T-helper 17 cell (primary cell): ENCODE data around the gene BBS9. TPM values are rescaled to one million over a fixed set of nuclear protein-coding genes. Genes with fewer than 3 reads are reported as not detected.

Source experiments
- ATAC-seq: fragments of 150-1000 bp; cut with Tn5 transposase; 2 replicates; pipeline ENCODE4 v1.10.0; 2021; ENCODE audit warnings: mild to moderate bottlenecking, moderate library complexity
- DNase-seq, 3 donors: peaks; one replicate each; pipeline versions ENCODE4 v3.0.0 to v3.0.0-alpha.2; 2020 to 2021
- H3K9me3 ChIP-seq: one replicate; pipeline ENCODE4 v1.7.0; 2013; ENCODE audit warnings: low read length, mild to moderate bottlenecking; ENCODE audit not compliant: control insufficient read depth, poor library complexity, severe bottlenecking
- H3K27ac Mint-ChIP-seq: one replicate; pipeline ENCODE4 v1.8.0; 2022; ENCODE audit warnings: mild to moderate bottlenecking, moderate library complexity, mixed read lengths
- H3K27me3 Mint-ChIP-seq: one replicate; pipeline ENCODE4 v1.8.0; 2022; ENCODE audit warnings: mixed read lengths
- H3K36me3 Mint-ChIP-seq: one replicate; pipeline ENCODE4 v1.8.0; 2022; ENCODE audit warnings: low read depth, mixed read lengths
- H3K4me1 Mint-ChIP-seq: one replicate; pipeline ENCODE4 v1.8.0; 2022; ENCODE audit warnings: mild to moderate bottlenecking, mixed read lengths
- H3K4me3 Mint-ChIP-seq: one replicate; pipeline ENCODE4 v1.8.0; 2022; ENCODE audit warnings: mild to moderate bottlenecking, moderate library complexity, mixed read lengths
- total RNA-seq, 4 donors: library from RNA in 2 of 4; stranded (reverse) in 2 of 4; gene quantifications; one replicate each; pipeline ENCODE4 v1.2.3 and lab custom pipeline; 2022 to 2026

The BBS9 gene
- total RNA-seq, 2 donors from 2014 or later: 23.4 to 25.3 TPM

GRCh38 chr7:33630359-33630758 is 501.0 kb downstream of the BBS9 start:
- no peaks in the 10 kb centered on the region for H3K36me3 Mint-ChIP-seq
- no peak for ATAC-seq
- no peak overlapping the region for H3K27ac Mint-ChIP-seq
- DNase-seq: no peak
- H3K4me1 Mint-ChIP-seq: no peaks in the 10 kb centered on the region
- H3K9me3 ChIP-seq: no peaks in the 10 kb centered on the region
- H3K27me3 Mint-ChIP-seq: no peaks in the 10 kb centered on the region
- H3K4me3 Mint-ChIP-seq: no peak overlapping the region

GRCh38 chr7:33632322-33632721 is 503.0 kb downstream of the BBS9 start:
- ATAC-seq (no peak), DNase-seq (no peak)
- Mint-ChIP-seq H3K4me1 (no peaks in the 10 kb centered on the region), H3K4me3 (no peak overlapping the region), H3K27me3 (no peaks in the 10 kb centered on the region), H3K36me3 (no peaks in the 10 kb centered on the region), H3K27ac (no peak overlapping the region)
- no peaks in the 10 kb centered on the region for H3K9me3 ChIP-seq

- DNase-seq (no peak), ATAC-seq (no peak)
- H3K9me3 ChIP-seq: no peaks in the 10 kb centered on the region
- H3K36me3 Mint-ChIP-seq: no peaks in the 10 kb centered on the region
- no peaks in the 10 kb centered on the region for H3K4me1 Mint-ChIP-seq
- H3K4me3 Mint-ChIP-seq: no peak overlapping the region
- H3K27me3 Mint-ChIP-seq: no peaks in the 10 kb centered on the region
- H3K27ac Mint-ChIP-seq: no peak overlapping the region
Observed at GRCh38 chr7:33632840-33633525, 503.6 kb downstream of the BBS9 start.

GRCh38 chr7:33634606-33635005 is 505.2 kb downstream of the BBS9 start:
- H3K36me3 Mint-ChIP-seq: no peaks in the 10 kb centered on the region
- H3K4me1 Mint-ChIP-seq: no peaks in the 10 kb centered on the region
- ATAC-seq (no peak), DNase-seq (no peak)
- no peak overlapping the region for H3K27ac Mint-ChIP-seq
- H3K27me3 Mint-ChIP-seq: no peaks in the 10 kb centered on the region
- no peaks in the 10 kb centered on the region for H3K9me3 ChIP-seq
- H3K4me3 Mint-ChIP-seq: no peak overlapping the region

GRCh38 chr7:33636359-33636758 is 507.0 kb downstream of the BBS9 start:
- H3K9me3 ChIP-seq: no peaks in the 10 kb centered on the region
- DNase-seq (no peak), ATAC-seq (no peak)
- H3K27ac Mint-ChIP-seq: no peak overlapping the region
- H3K4me3 Mint-ChIP-seq: no peak overlapping the region
- H3K36me3 Mint-ChIP-seq: no peaks in the 10 kb centered on the region
- no peaks in the 10 kb centered on the region for H3K27me3 Mint-ChIP-seq
- H3K4me1 Mint-ChIP-seq: no peaks in the 10 kb centered on the region

- H3K27ac Mint-ChIP-seq: no peak overlapping the region
- H3K36me3 Mint-ChIP-seq: peaks cover 3% of the 10 kb centered on the region
- no peak for DNase-seq
- H3K27me3 Mint-ChIP-seq: no peaks in the 10 kb centered on the region
- H3K9me3 ChIP-seq: no peaks in the 10 kb centered on the region
- H3K4me3 Mint-ChIP-seq: no peak overlapping the region
- ATAC-seq: no peak
- H3K4me1 Mint-ChIP-seq: no peaks in the 10 kb centered on the region
Observed at GRCh38 chr7:33639552-33640197, 510.3 kb downstream of the BBS9 start.

- DNase-seq: no peak
- Mint-ChIP-seq H3K27ac (no peak overlapping the region), H3K4me1 (no peaks in the 10 kb centered on the region), H3K4me3 (no peak overlapping the region), H3K27me3 (no peaks in the 10 kb centered on the region), H3K36me3 (peaks cover 3% of the 10 kb centered on the region)
- ATAC-seq: no peak
- H3K9me3 ChIP-seq: no peaks in the 10 kb centered on the region
Observed at GRCh38 chr7:33640741-33641140, 511.4 kb downstream of the BBS9 start.

- no peak for DNase-seq
- H3K9me3 ChIP-seq: no peaks in the 10 kb centered on the region
- Mint-ChIP-seq H3K36me3 (peaks cover 3% of the 10 kb centered on the region), H3K27ac (no peak overlapping the region), H3K4me3 (no peak overlapping the region), H3K4me1 (no peaks in the 10 kb centered on the region), H3K27me3 (no peaks in the 10 kb centered on the region)
- ATAC-seq: no peak
Observed at GRCh38 chr7:33642312-33642711, 512.9 kb downstream of the BBS9 start.

GRCh38 chr7:33643530-33643929 is 514.2 kb downstream of the BBS9 start:
- no peaks in the 10 kb centered on the region for H3K4me1 Mint-ChIP-seq
- peaks cover 3% of the 10 kb centered on the region for H3K36me3 Mint-ChIP-seq
- no peak overlapping the region for H3K4me3 Mint-ChIP-seq
- no peaks in the 10 kb centered on the region for H3K9me3 ChIP-seq
- ATAC-seq (no peak), DNase-seq (no peak)
- H3K27me3 Mint-ChIP-seq: no peaks in the 10 kb centered on the region
- no peak overlapping the region for H3K27ac Mint-ChIP-seq

GRCh38 chr7:33644489-33644888 is 515.1 kb downstream of the BBS9 start:
- no peaks in the 10 kb centered on the region for H3K27me3 Mint-ChIP-seq
- H3K4me3 Mint-ChIP-seq: no peak overlapping the region
- ATAC-seq: no peak
- no peaks in the 10 kb centered on the region for H3K4me1 Mint-ChIP-seq
- no peak for DNase-seq
- no peak overlapping the region for H3K27ac Mint-ChIP-seq
- H3K36me3 Mint-ChIP-seq: peaks cover 3% of the 10 kb centered on the region
- H3K9me3 ChIP-seq: no peaks in the 10 kb centered on the region

- Mint-ChIP-seq H3K27me3 (no peaks in the 10 kb centered on the region), H3K36me3 (peaks cover 3% of the 10 kb centered on the region), H3K4me1 (no peaks in the 10 kb centered on the region), H3K4me3 (no peak overlapping the region), H3K27ac (no peak overlapping the region)
- ATAC-seq (no peak), DNase-seq (no peak)
- H3K9me3 ChIP-seq: no peaks in the 10 kb centered on the region
Observed at GRCh38 chr7:33645104-33645503, 515.7 kb downstream of the BBS9 start.

- DNase-seq (no peak), ATAC-seq (no peak)
- H3K9me3 ChIP-seq: no peaks in the 10 kb centered on the region
- H3K27me3 Mint-ChIP-seq: no peaks in the 10 kb centered on the region
- H3K27ac Mint-ChIP-seq: no peak overlapping the region
- no peak overlapping the region for H3K4me3 Mint-ChIP-seq
- H3K36me3 Mint-ChIP-seq: peaks cover 3% of the 10 kb centered on the region
- H3K4me1 Mint-ChIP-seq: no peaks in the 10 kb centered on the region
Observed at GRCh38 chr7:33646166-33646565, 516.8 kb downstream of the BBS9 start.

GRCh38 chr7:33646891-33647391 is 517.6 kb downstream of the BBS9 start:
- DNase-seq: no peak
- Mint-ChIP-seq H3K27me3 (no peaks in the 10 kb centered on the region), H3K4me1 (no peaks in the 10 kb centered on the region), H3K27ac (no peak overlapping the region), H3K36me3 (peaks cover 3% of the 10 kb centered on the region), H3K4me3 (no peak overlapping the region)
- no peaks in the 10 kb centered on the region for H3K9me3 ChIP-seq
- ATAC-seq: no peak
